WTC11 (cell line): ENCODE measurements around the gene ESYT3. TPM values are rescaled to one million over a fixed set of nuclear protein-coding genes. Genes with fewer than 3 reads are reported as not detected.

Source experiments
- ATAC-seq: fragments of 200-7000 bp; cut with Tn5 transposase; 2 replicates; pipeline ENCODE4 v1.10.0; 2021; ENCODE audit warnings: mild to moderate bottlenecking, moderate library complexity
- CTCF ChIA-PET: fragments of 300-600 bp; sonication (Branson Sonifier 250); formaldehyde crosslinking; loops from one replicate; lab custom pipeline; 2021; ENCODE audit warnings: antibody characterized with exemption; lab: Charles Lee
- POLR2A ChIA-PET: fragments of 350-600 bp; sonication (Branson Sonifier 250); formaldehyde crosslinking; loops from one replicate; lab custom pipeline; 2021; ENCODE audit warnings: antibody characterized with exemption; lab: Charles Lee
- DNase-seq: peaks from one replicate; pipeline ENCODE4 v3.0.0; 2021; ENCODE audit warnings: low spot score
- H3K27ac Mint-ChIP-seq: 2 replicates; pipeline ENCODE4 v1.8.0; 2021; ENCODE audit warnings: mixed read lengths
- H3K27me3 Mint-ChIP-seq: 2 replicates; pipeline ENCODE4 v1.8.0; 2021; ENCODE audit warnings: low read depth, mild to moderate bottlenecking, moderate library complexity, mixed read lengths
- H3K36me3 Mint-ChIP-seq: 2 replicates; pipeline ENCODE4 v1.8.0; 2021; ENCODE audit warnings: mixed read lengths
- H3K4me1 Mint-ChIP-seq: 2 replicates; pipeline ENCODE4 v1.8.0; 2022; ENCODE audit warnings: mixed read lengths
- H3K4me3 Mint-ChIP-seq: 2 replicates; pipeline ENCODE4 v1.8.0; 2021; ENCODE audit warnings: mild to moderate bottlenecking, moderate library complexity, mixed read lengths
- H3K9me3 Mint-ChIP-seq: 2 replicates; pipeline ENCODE4 v1.8.0; 2021; ENCODE audit warnings: mixed read lengths
- ELF4 ChIP-seq: sonication (generic); formaldehyde crosslinking; IDR thresholded peaks from 2 replicates; pipeline ENCODE4 v1.8.1; 2022; ENCODE audit warnings: low read depth, mild to moderate bottlenecking, moderate library complexity, missing genetic modification reagents
- ETV6 ChIP-seq: sonication (generic); formaldehyde crosslinking; IDR thresholded peaks from 2 replicates; pipeline ENCODE4 v1.8.1; 2022; ENCODE audit warnings: mild to moderate bottlenecking, missing genetic modification reagents
- NR1H2 ChIP-seq: sonication (generic); formaldehyde crosslinking; IDR thresholded peaks from 2 replicates; pipeline ENCODE4 v1.9.0; 2021; ENCODE audit warnings: mild to moderate bottlenecking, moderate library complexity, missing genetic modification reagents
- PREB ChIP-seq: sonication (generic); formaldehyde crosslinking; IDR thresholded peaks from 2 replicates; pipeline ENCODE4 v1.8.1; 2022; ENCODE audit warnings: mild to moderate bottlenecking, missing genetic modification reagents, moderate library complexity, borderline replicate concordance
- RORB ChIP-seq: fragments of 250-450 bp; sonication (Bioruptor Pico); IDR thresholded peaks from 2 replicates; pipeline ENCODE4 v1.9.0; 2021; ENCODE audit warnings: mild to moderate bottlenecking
- SP1 ChIP-seq: sonication (generic); formaldehyde crosslinking; conservative IDR thresholded peaks from 2 replicates; pipeline ENCODE4 v1.8.1; 2022; ENCODE audit warnings: missing genetic modification reagents
- TEAD1 ChIP-seq: sonication (generic); formaldehyde crosslinking; IDR thresholded peaks from 2 replicates; pipeline ENCODE4 v1.8.0; 2022; ENCODE audit warnings: mild to moderate bottlenecking, missing genetic modification reagents
- TEAD4 ChIP-seq: sonication (generic); formaldehyde crosslinking; IDR thresholded peaks from 2 replicates; pipeline ENCODE4 v1.8.0; 2022; ENCODE audit warnings: mild to moderate bottlenecking, missing genetic modification reagents
- ZNF138 ChIP-seq: sonication (generic); formaldehyde crosslinking; conservative IDR thresholded peaks from 2 replicates; pipeline ENCODE4 v1.8.1; 2022; ENCODE audit warnings: mild to moderate bottlenecking, moderate library complexity, missing genetic modification reagents
- ZNF219 ChIP-seq: sonication (generic); formaldehyde crosslinking; IDR thresholded peaks from 2 replicates; pipeline ENCODE4 v1.8.0; 2023; ENCODE audit warnings: missing genetic modification reagents, mild to moderate bottlenecking, borderline replicate concordance
- total RNA-seq: library from RNA; stranded (reverse); gene quantifications from 3 replicates; pipeline ENCODE4 v1.2.3, GENCODE V29; 2021
- TF ChIP-seq, protein P1 (sequence below): sonication (generic); formaldehyde crosslinking; IDR thresholded peaks from 2 replicates; pipeline ENCODE4 v1.8.0; 2022; ENCODE audit warnings: mild to moderate bottlenecking, missing genetic modification reagents
- TF ChIP-seq, protein P2 (sequence below): fragments of 250-450 bp; sonication (Bioruptor Pico); IDR thresholded peaks from 2 replicates; pipeline ENCODE4 v1.9.0; 2021; ENCODE audit warnings: mild to moderate bottlenecking, borderline replicate concordance
- TF ChIP-seq, protein P3 (sequence below): sonication (generic); formaldehyde crosslinking; IDR thresholded peaks from 2 replicates; pipeline ENCODE4 v1.8.0; 2022; ENCODE audit warnings: mild to moderate bottlenecking, missing genetic modification reagents
- TF ChIP-seq, protein P4 (sequence below): sonication (generic); formaldehyde crosslinking; IDR thresholded peaks from 2 replicates; pipeline ENCODE4 v1.8.0; 2023; ENCODE audit warnings: mild to moderate bottlenecking, missing genetic modification reagents
- TF ChIP-seq, protein P5 (sequence below): fragments of 200-600 bp; IDR thresholded peaks from 2 replicates; pipeline ENCODE4 v1.8.0; 2022; ENCODE audit warnings: antibody characterized with exemption
- TF ChIP-seq, protein P6 (sequence below): fragments of 250-450 bp; sonication (Bioruptor Pico); IDR thresholded peaks from 2 replicates; pipeline ENCODE4 v1.9.0; 2021; ENCODE audit warnings: mild to moderate bottlenecking

ESYT3 gene
- total RNA-seq, 1 experiment from 2014 or later, result 6.4 TPM

- TF ChIP-seq, protein P1, sequence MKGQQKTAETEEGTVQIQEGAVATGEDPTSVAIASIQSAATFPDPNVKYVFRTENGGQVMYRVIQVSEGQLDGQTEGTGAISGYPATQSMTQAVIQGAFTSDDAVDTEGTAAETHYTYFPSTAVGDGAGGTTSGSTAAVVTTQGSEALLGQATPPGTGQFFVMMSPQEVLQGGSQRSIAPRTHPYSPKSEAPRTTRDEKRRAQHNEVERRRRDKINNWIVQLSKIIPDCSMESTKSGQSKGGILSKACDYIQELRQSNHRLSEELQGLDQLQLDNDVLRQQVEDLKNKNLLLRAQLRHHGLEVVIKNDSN, result no peak
- TF ChIP-seq, protein P2, sequence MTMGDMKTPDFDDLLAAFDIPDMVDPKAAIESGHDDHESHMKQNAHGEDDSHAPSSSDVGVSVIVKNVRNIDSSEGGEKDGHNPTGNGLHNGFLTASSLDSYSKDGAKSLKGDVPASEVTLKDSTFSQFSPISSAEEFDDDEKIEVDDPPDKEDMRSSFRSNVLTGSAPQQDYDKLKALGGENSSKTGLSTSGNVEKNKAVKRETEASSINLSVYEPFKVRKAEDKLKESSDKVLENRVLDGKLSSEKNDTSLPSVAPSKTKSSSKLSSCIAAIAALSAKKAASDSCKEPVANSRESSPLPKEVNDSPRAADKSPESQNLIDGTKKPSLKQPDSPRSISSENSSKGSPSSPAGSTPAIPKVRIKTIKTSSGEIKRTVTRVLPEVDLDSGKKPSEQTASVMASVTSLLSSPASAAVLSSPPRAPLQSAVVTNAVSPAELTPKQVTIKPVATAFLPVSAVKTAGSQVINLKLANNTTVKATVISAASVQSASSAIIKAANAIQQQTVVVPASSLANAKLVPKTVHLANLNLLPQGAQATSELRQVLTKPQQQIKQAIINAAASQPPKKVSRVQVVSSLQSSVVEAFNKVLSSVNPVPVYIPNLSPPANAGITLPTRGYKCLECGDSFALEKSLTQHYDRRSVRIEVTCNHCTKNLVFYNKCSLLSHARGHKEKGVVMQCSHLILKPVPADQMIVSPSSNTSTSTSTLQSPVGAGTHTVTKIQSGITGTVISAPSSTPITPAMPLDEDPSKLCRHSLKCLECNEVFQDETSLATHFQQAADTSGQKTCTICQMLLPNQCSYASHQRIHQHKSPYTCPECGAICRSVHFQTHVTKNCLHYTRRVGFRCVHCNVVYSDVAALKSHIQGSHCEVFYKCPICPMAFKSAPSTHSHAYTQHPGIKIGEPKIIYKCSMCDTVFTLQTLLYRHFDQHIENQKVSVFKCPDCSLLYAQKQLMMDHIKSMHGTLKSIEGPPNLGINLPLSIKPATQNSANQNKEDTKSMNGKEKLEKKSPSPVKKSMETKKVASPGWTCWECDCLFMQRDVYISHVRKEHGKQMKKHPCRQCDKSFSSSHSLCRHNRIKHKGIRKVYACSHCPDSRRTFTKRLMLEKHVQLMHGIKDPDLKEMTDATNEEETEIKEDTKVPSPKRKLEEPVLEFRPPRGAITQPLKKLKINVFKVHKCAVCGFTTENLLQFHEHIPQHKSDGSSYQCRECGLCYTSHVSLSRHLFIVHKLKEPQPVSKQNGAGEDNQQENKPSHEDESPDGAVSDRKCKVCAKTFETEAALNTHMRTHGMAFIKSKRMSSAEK (CRISPR knock-in tag), result no peak
- TF ChIP-seq ZNF219 (CRISPR knock-in tag) (no peak), ELF4 (no peak), TEAD1 (CRISPR knock-in tag) (no peak), SP1 (CRISPR knock-in tag) (no peak), ZNF138 (CRISPR knock-in tag) (no peak), TEAD4 (CRISPR knock-in tag) (no peak), RORB (CRISPR knock-in tag) (no peak), NR1H2 (CRISPR knock-in tag) (no peak), PREB (CRISPR knock-in tag) (no peak), ETV6 (no peak)
- TF ChIP-seq, protein P3, sequence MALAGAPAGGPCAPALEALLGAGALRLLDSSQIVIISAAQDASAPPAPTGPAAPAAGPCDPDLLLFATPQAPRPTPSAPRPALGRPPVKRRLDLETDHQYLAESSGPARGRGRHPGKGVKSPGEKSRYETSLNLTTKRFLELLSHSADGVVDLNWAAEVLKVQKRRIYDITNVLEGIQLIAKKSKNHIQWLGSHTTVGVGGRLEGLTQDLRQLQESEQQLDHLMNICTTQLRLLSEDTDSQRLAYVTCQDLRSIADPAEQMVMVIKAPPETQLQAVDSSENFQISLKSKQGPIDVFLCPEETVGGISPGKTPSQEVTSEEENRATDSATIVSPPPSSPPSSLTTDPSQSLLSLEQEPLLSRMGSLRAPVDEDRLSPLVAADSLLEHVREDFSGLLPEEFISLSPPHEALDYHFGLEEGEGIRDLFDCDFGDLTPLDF (CRISPR knock-in tag), result no peak
- TF ChIP-seq, protein P4, sequence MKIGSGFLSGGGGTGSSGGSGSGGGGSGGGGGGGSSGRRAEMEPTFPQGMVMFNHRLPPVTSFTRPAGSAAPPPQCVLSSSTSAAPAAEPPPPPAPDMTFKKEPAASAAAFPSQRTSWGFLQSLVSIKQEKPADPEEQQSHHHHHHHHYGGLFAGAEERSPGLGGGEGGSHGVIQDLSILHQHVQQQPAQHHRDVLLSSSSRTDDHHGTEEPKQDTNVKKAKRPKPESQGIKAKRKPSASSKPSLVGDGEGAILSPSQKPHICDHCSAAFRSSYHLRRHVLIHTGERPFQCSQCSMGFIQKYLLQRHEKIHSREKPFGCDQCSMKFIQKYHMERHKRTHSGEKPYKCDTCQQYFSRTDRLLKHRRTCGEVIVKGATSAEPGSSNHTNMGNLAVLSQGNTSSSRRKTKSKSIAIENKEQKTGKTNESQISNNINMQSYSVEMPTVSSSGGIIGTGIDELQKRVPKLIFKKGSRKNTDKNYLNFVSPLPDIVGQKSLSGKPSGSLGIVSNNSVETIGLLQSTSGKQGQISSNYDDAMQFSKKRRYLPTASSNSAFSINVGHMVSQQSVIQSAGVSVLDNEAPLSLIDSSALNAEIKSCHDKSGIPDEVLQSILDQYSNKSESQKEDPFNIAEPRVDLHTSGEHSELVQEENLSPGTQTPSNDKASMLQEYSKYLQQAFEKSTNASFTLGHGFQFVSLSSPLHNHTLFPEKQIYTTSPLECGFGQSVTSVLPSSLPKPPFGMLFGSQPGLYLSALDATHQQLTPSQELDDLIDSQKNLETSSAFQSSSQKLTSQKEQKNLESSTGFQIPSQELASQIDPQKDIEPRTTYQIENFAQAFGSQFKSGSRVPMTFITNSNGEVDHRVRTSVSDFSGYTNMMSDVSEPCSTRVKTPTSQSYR (CRISPR knock-in tag), result no peak
- TF ChIP-seq, protein P5, sequence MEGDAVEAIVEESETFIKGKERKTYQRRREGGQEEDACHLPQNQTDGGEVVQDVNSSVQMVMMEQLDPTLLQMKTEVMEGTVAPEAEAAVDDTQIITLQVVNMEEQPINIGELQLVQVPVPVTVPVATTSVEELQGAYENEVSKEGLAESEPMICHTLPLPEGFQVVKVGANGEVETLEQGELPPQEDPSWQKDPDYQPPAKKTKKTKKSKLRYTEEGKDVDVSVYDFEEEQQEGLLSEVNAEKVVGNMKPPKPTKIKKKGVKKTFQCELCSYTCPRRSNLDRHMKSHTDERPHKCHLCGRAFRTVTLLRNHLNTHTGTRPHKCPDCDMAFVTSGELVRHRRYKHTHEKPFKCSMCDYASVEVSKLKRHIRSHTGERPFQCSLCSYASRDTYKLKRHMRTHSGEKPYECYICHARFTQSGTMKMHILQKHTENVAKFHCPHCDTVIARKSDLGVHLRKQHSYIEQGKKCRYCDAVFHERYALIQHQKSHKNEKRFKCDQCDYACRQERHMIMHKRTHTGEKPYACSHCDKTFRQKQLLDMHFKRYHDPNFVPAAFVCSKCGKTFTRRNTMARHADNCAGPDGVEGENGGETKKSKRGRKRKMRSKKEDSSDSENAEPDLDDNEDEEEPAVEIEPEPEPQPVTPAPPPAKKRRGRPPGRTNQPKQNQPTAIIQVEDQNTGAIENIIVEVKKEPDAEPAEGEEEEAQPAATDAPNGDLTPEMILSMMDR, result no peak
- TF ChIP-seq, protein P6, sequence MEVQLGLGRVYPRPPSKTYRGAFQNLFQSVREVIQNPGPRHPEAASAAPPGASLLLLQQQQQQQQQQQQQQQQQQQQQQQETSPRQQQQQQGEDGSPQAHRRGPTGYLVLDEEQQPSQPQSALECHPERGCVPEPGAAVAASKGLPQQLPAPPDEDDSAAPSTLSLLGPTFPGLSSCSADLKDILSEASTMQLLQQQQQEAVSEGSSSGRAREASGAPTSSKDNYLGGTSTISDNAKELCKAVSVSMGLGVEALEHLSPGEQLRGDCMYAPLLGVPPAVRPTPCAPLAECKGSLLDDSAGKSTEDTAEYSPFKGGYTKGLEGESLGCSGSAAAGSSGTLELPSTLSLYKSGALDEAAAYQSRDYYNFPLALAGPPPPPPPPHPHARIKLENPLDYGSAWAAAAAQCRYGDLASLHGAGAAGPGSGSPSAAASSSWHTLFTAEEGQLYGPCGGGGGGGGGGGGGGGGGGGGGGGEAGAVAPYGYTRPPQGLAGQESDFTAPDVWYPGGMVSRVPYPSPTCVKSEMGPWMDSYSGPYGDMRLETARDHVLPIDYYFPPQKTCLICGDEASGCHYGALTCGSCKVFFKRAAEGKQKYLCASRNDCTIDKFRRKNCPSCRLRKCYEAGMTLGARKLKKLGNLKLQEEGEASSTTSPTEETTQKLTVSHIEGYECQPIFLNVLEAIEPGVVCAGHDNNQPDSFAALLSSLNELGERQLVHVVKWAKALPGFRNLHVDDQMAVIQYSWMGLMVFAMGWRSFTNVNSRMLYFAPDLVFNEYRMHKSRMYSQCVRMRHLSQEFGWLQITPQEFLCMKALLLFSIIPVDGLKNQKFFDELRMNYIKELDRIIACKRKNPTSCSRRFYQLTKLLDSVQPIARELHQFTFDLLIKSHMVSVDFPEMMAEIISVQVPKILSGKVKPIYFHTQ, result no peak
- CTCF ChIA-PET, result no interaction called here
- peaks cover 55% of the 10 kb centered on the region for H3K27me3 Mint-ChIP-seq
Observed at GRCh38 chr3:138437281-138437680, 2.9 kb downstream of the ESYT3 start.

More at GRCh38 chr3:138437281-138437680, 2.9 kb downstream of the ESYT3 start:
- POLR2A ChIA-PET, result no interaction called here
- ATAC-seq (no peak), DNase-seq (no peak)
- H3K9me3 Mint-ChIP-seq, result no peaks in the 10 kb centered on the region; the same call in 1 of the 2 replicates
- peaks cover 13% of the 10 kb centered on the region for H3K4me1 Mint-ChIP-seq
- peaks cover 2% of the 10 kb centered on the region; the same call in 1 of the 2 replicates for H3K36me3 Mint-ChIP-seq
- no peak overlapping the region for H3K27ac Mint-ChIP-seq
- H3K4me3 Mint-ChIP-seq, result no peak overlapping the region
